ENCODE measurements around the gene OPN3.

GRCh38 chr1:241589521-241589920 lies 50.6 kb downstream of the OPN3 start:
- TF ChIP-seq CTCF (IDR thresholded peaks at IDR 0.05) (no peak), POLR2A (IDR thresholded peaks at IDR 0.05) (no peak), POLR2AphosphoS5 (IDR thresholded peaks at IDR 0.05) (no peak)

All from breast epithelium (tissue), 3 donors.